GM12872 (cell line): Measurements from ENCODE around the gene NINJ2.

Experiments
- CTCF ChIP-seq: IDR thresholded peaks from 3 replicates; pipeline ENCODE4 v1.5.1; 2011; ENCODE audit warnings: low read depth, mild to moderate bottlenecking, low read length, moderate library complexity; ENCODE audit not compliant: insufficient read depth

Gene NINJ2

GRCh38 chr12:694734-695503 is 31.7 kb upstream of the NINJ2 start:
- TF ChIP-seq CTCF = no peak

- TF ChIP-seq CTCF = no peak
Measured at GRCh38 chr12:693934-694533, 30.8 kb upstream of the NINJ2 start.

- no peak for TF ChIP-seq CTCF
Measured at GRCh38 chr12:692274-692673, 29.0 kb upstream of the NINJ2 start.

- no peak for TF ChIP-seq CTCF
Measured at GRCh38 chr12:690466-690865, 27.2 kb upstream of the NINJ2 start.

GRCh38 chr12:685388-685787 is 22.1 kb upstream of the NINJ2 start:
- TF ChIP-seq CTCF = no peak

GRCh38 chr12:684416-684815 is 21.2 kb upstream of the NINJ2 start:
- no peak for TF ChIP-seq CTCF

GRCh38 chr12:681568-682256 is 18.5 kb upstream of the NINJ2 start:
- no peak for TF ChIP-seq CTCF
